GM23248 (cell line): ENCODE data around the gene KAZALD1.

Experiments
- EZH2 ChIP-seq: fragments of 200-600 bp; sonication (generic); IDR thresholded peaks from 2 replicates; pipeline ENCODE4 v1.6.1; 2018; ENCODE audit warnings: antibody characterized with exemption, mild to moderate bottlenecking; ENCODE audit not compliant: insufficient read depth, poor library complexity, severe bottlenecking
- EZH2phosphoT487 ChIP-seq: fragments of 200-600 bp; sonication (generic); IDR thresholded peaks from 2 replicates; pipeline ENCODE4 v1.6.1; 2018; ENCODE audit warnings: antibody characterized with exemption, moderate library complexity, mild to moderate bottlenecking, low read depth; ENCODE audit not compliant: insufficient read depth

DNA sequence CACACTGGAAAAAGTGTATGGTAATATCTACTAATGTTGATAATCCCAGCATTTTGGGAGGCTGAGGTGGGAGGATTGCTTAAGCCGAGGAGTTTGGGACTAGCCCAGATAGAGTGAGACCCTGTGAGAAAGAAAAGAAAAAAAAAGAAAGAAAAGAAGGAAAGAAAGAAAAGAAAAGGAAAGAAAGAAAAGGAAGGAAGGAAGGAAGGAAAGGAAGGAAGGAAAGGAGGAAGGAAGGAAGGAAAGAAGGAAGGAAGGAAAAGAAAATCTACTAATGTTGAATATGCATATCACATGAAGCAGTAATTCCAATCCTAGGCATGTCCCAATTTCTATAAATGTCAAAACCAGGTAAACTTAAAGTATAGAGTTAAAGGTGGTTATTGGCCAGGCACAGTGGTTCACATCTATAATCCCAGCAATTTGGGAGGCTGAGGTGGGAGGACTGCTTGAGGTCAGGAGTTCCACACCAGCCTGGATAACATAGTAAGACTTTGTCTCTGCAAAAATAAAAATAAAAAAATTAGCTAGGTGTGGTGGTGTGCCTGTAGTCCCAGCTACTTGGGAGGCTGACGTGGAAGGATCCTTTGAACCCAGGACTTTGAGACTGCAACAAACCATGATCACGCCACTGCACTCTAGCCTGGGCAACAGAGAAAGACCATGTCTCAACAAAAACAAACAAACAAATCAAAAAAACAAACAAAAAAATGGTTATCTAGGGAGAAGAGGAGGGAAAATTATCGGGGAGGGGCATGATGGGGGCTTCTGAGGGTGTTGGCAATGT, 5.2 kb upstream of the KAZALD1 start:
- no peak for TF ChIP-seq EZH2
- no peak for TF ChIP-seq EZH2phosphoT487
